Fibroblast of skin of left biceps (primary cell): Measurements from ENCODE around the gene MXRA7.

Source experiments
- DNase-seq, 2 experiments: peaks; one replicate each; pipeline ENCODE4 v3.0.0-alpha.2; 2013; ENCODE audit warnings: low read depth in 2 of 2

Gene MXRA7

GRCh38 chr17:76677406-76677805, 33.4 kb downstream of the MXRA7 start:
- DNase-seq: no peak

GRCh38 chr17:76676629-76677028, 34.1 kb downstream of the MXRA7 start:
- DNase-seq: no peak

- no peak for DNase-seq
Observed at GRCh38 chr17:76675648-76676047, 35.1 kb downstream of the MXRA7 start.

GRCh38 chr17:76674600-76674999, 36.2 kb downstream of the MXRA7 start:
- no peak for DNase-seq

- DNase-seq: peak in 1 of 2 experiments; percentile 19
Observed at GRCh38 chr17:76673729-76674128, 37.0 kb downstream of the MXRA7 start.

GRCh38 chr17:76672892-76673291, 37.9 kb downstream of the MXRA7 start:
- no peak for DNase-seq

- no peak for DNase-seq
Observed at GRCh38 chr17:76672270-76672851, 38.4 kb downstream of the MXRA7 start.

GRCh38 chr17:76671912-76672262, 38.9 kb downstream of the MXRA7 start:
- no peak for DNase-seq

GRCh38 chr17:76671123-76671911, 39.4 kb downstream of the MXRA7 start:
- peak; percentile 100 for DNase-seq

- DNase-seq: no peak
Observed at GRCh38 chr17:76670718-76671122, 40.0 kb downstream of the MXRA7 start.

- no peak for DNase-seq
Observed at GRCh38 chr17:76670020-76670717, 40.6 kb downstream of the MXRA7 start.

GRCh38 chr17:76667786-76668453, 42.8 kb downstream of the MXRA7 start:
- DNase-seq: no peak

- no peak for DNase-seq
Observed at GRCh38 chr17:76667491-76667755, 43.3 kb downstream of the MXRA7 start.

GRCh38 chr17:76660656-76661042, 50.1 kb downstream of the MXRA7 start:
- DNase-seq: no peak

- DNase-seq: no peak
Observed at GRCh38 chr17:76659928-76660655, 50.7 kb downstream of the MXRA7 start.

GRCh38 chr17:76658242-76658662, 52.5 kb downstream of the MXRA7 start:
- no peak for DNase-seq

- DNase-seq: no peak
Observed at GRCh38 chr17:76657505-76658241, 53.1 kb downstream of the MXRA7 start.

GRCh38 chr17:76654408-76654807, 56.4 kb downstream of the MXRA7 start:
- no peak for DNase-seq

- DNase-seq: no peak
Observed at GRCh38 chr17:76650504-76650903, 60.3 kb downstream of the MXRA7 start.

GRCh38 chr17:76646712-76647111, 64.1 kb downstream of the MXRA7 start:
- DNase-seq: no peak

- no peak for DNase-seq
Observed at GRCh38 chr17:76645481-76645880, 65.3 kb downstream of the MXRA7 start.
